ENCODE measurements around the gene SCG3.
A peak's percentile ranks its signal among the peaks of the same experiment; 100 is the strongest.
"Not testable (repeated sequence)": the region's sequence is repeated elsewhere in the genome, so short reads cannot be mapped to it uniquely, and the experiment has no call there.

Gene SCG3

GRCh38 chr15:51681303-51681963, at the start of gene SCG3:
Gene SCG3, plus strand, starts transcription at chr15:51681503. Its CDS starts 253 bp downstream, at chr15:51681756.
- DNase-seq (ENCODE audit: low read depth, low spot score): peak; percentile 89

DNA sequence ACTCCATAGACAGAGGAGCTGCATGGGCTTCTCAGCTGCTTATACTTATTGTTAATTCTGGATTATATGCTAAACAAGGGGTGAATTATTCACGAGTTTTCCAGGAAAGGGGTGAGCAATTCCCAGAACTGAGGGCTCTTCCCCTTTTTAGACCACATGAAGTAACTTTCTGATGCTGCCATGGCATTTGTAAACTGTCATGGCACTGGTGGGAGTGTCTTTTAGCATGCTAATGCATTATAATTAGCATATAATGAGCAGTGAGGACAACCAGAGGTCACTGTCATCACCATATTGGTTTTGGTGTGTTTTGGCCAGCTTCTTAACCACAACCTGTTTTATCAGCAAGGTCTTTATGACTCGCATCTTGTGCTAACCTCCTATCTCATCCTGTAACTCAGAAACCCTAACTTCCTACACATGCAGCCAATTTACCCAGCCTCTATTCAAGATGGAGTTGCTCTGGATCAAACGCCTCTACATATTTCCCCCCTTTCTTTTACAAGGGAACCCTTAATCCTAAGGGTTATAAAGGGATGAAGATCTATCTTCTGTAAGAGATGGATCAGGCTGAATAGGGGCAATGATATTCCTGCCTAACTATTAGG, 46.6 kb upstream of the SCG3 start:
- no peak for DNase-seq (ENCODE audit: low read depth, low spot score)

GRCh38 chr15:51641490-51642130, 39.7 kb upstream of the SCG3 start:
- DNase-seq (ENCODE audit: low read depth, low spot score): no peak

GRCh38 chr15:51642696-51643095, 38.6 kb upstream of the SCG3 start:
- no peak for DNase-seq (ENCODE audit: low read depth, low spot score)

GRCh38 chr15:51647128-51647562, 34.2 kb upstream of the SCG3 start:
- DNase-seq (ENCODE audit: low read depth, low spot score): peak; percentile 77

- not testable (repeated sequence) for DNase-seq (ENCODE audit: low read depth, low spot score)
Measured at GRCh38 chr15:51648101-51648500, 33.2 kb upstream of the SCG3 start.

GRCh38 chr15:51648643-51649042, 32.7 kb upstream of the SCG3 start:
- not testable (repeated sequence) for DNase-seq (ENCODE audit: low read depth, low spot score)

- DNase-seq (ENCODE audit: low read depth, low spot score): peak; percentile 83
Measured at GRCh38 chr15:51649659-51650521, 31.4 kb upstream of the SCG3 start.

DNA sequence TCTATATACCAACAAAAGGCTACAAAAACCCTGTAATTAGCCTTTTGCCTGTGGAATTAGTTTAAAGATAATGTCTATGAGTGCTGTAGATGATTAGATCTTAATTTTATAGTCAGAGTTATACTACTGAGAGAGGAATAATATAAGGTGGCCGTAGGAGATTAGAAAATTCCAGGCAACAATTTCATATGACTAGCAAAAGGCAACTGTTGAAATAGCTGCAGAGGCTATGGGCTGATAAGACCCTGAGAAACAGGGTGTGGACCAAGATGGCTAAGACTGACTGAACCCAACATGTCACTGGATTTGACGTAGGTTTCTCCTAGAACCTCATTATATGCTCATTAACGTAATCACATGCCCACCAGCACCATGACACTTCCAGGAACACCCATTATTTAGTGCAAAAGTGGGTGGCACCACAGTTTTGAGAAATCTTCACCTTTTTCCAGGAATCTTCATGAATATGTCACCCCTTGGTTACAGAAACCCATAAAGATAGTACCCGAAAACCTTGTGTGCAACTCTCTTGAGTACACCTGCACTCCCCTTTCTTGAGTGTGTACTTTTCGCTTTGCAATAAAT, 29.1 kb upstream of the SCG3 start:
- DNase-seq (ENCODE audit: low read depth, low spot score): no peak

GRCh38 chr15:51655401-51656057, 25.8 kb upstream of the SCG3 start:
- not testable (repeated sequence) for DNase-seq (ENCODE audit: low read depth, low spot score)

DNA sequence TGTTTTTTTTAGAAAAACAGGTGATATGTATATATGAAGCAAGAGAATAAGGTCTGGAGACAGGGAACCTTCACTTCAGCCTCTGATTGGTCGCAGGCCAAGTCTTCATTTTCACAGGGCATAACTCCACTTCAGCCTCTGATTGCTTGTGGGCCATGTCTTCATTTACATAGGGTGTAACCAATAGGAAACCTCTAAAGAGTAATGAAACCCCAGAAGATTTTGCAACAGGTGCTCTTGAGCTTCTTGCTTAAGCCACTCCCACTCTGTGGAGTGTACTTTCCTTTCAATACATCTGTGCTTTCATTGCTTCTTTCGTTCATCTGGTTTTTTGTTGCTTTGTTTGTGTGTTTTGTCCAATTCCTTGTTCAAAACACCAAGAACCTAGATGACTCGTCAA, 22.6 kb upstream of the SCG3 start:
- no peak for DNase-seq (ENCODE audit: low read depth, low spot score)

DNA sequence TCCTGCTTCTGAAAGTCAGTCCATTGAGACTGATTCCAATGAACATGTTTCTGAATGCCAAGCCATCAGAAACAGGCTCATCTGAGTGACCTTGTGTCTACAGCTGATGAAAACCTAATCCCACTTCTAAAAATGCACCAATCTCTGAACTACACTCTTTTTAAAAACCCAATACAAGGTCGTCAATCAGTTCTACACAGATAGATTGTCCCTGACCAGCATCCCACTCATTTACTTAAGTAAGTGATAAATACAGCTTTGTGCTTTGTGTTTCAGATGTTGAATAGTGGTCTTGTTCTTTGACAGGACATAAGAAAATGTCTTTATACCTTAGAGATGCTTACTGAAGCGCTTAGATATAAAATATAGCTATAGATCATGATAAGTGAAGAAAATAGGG, 20.2 kb upstream of the SCG3 start:
- no peak for DNase-seq (ENCODE audit: low read depth, low spot score)

DNA sequence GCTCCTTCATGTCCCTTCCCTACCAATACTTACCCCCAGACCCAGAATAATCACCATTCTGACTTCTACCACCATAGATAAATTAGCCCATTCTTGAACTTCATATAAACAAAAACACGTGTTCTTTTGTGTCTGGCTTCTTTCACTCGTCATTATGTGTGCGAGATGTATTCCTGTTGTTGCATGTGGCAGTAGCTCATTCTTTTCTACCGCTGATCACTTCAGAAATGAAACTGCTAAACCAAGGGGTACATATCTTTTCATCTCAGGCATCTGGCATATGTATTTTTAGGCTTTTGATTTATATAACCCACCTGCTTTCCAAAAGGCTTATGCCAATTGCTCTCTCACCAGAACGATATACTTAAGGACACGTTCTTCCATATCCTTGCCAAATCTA, 13.8 kb upstream of the SCG3 start:
- DNase-seq (ENCODE audit: low read depth, low spot score): no peak

DNA sequence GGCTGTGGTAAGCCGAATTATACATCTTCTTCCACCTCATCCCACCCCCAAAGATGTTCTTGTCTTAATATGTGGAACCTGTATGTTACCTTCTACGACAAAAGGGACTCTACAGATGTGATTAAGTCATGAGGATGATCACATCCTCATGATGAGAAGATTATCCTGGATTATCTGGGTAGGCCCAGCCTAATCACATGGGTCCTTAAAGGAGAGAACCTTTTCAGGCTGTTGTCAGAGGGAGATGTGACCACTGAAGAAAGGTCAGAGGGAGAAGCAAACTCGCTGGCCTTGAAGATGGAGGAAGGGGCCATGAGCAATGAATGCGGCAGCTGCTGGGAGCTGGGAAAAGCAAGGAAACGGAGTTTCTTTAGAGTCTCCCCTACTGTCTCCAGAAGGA, 12.9 kb upstream of the SCG3 start:
- DNase-seq (ENCODE audit: low read depth, low spot score): no peak

DNA sequence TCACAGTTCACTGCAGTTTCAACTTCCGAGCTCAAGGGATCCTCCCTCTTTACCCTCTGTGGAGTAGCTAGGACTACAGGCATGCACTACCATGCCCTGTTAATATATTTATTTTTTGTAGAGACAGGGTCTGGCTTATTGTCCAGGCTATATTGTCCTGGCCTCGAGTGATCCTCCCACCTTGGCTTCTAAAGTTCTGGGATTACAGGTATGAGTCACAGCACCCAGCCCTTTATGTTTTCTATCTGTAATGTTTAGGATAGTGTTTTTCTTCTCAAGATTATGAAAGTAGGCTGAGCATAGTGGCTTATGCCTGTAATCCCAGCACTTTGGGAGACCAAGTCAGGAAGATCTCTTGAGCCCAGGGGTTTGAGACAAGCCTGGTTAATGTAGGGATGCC, 11.9 kb upstream of the SCG3 start:
- no peak for DNase-seq (ENCODE audit: low read depth, low spot score)

DNA sequence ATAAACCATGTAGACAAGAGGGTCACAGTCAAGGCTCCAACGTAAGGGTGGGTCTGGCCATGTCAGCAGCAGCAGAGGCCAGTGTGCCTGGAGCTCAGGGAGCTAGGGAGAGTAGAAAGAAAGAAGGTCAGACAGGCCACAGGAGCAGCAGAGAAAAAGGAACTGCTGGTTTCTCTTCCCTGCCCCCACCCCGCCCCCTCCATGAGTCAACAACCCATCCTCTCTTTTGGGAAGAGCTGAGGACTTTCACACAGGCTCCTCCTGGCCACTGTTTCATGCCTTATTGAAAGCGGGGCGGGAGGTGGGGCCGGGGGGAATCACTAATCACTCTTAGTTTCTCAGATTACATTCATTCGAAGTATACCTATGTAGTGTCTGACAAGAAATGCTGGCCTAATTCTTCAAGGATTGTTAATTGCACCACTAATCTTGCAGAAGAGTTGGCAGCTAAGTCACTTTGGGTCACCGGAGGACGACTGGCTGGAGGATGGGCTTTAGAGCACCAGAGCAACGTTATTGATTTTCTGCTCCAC, 9.1 kb upstream of the SCG3 start:
- no peak for DNase-seq (ENCODE audit: low read depth, low spot score)

DNA sequence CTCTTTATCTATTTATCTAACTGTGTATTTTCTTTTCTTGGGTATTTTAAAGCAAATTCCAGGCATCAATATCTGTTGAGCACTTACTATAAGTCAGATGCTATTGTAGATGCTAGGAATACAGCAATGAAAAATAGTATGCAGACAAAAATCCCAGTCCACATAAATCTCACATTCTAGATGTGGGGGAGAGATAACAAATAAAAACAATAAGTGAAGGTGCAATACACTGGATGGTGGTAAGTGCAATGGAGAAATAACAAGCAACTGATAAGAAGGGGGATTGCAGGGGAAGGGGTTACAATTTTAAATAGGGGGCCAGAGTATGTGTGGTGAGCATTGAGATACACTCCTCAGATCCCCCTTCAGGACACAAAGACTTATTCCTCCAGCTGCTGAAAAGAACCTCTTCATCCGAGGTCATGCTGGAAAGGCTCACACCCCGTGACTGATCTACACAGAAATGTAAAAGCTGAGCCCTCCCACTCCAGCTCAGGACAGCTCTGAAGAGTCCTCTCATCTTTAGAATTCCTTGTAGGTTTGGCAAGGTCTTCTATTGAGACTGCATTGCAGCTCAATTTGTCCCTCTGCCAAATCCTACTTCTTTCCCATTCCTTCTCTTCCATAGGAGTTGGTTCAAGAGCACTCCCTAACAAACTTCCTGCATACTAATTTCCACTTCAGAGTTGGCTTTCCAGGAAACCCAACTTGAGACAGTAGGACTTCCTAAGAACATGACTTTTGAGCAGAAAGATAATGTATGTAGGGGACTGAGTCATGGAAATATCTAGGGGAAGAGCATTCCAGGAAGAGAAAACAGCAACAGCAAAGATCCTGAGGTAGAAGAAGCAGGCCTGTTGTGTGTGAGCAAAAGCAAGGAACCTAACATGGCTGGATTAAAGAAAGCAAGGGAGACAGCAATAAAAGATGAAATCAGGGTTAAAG, 8.1 kb upstream of the SCG3 start:
- no peak for DNase-seq (ENCODE audit: low read depth, low spot score)

- no peak for DNase-seq (ENCODE audit: low read depth, low spot score)
Measured at GRCh38 chr15:51675234-51675633, 6.1 kb upstream of the SCG3 start.

DNA sequence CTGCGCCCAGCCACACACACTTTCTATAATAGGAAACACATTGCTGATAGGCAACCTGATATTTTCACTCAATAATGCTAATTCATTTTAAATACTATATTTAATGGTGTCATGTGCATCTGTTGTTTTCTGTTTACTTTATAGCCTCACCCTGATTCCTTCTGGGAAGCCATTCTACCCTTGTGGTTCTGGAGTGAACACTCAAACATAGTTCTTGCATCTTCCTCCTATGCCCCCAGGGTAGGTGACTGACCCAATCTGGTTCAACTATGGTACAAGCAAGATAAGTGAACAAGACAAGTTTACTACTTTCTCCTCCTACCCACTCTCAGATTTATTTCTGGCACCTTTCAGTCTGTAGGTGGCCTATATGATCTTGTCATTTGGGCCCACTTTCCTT, 4.3 kb upstream of the SCG3 start:
- DNase-seq (ENCODE audit: low read depth, low spot score): no peak

GRCh38 chr15:51677452-51677851, 3.9 kb upstream of the SCG3 start:
- no peak for DNase-seq (ENCODE audit: low read depth, low spot score)
